Measurements from ENCODE around the gene TCHHL1.

The TCHHL1 gene

GRCh38 chr1:152036267-152037216, 52.3 kb downstream of the TCHHL1 start, which contains the start of gene S100A11:
Gene S100A11, minus strand, starts transcription at chr1:152037004. Its CDS starts 89 bp downstream, at chr1:152036915.
- no peak for DNase-seq

GRCh38 chr1:152035539-152036266, 53.2 kb downstream of the TCHHL1 start:
- no peak for DNase-seq

- no peak for DNase-seq
Observed at GRCh38 chr1:152034654-152035538, 54.0 kb downstream of the TCHHL1 start.

- no peak for DNase-seq
Observed at GRCh38 chr1:152034324-152034653, 54.6 kb downstream of the TCHHL1 start.

Measured in NCI-H2029 treated with DMSO at 0.1 percent for 48 hours (cell line).